RKO (cell line): ENCODE results near the gene FMO1.
"Not testable (repeated sequence)": the region's sequence is repeated elsewhere in the genome, so short reads cannot be mapped to it uniquely, and the experiment has no call there.

Source experiments
- DNase-seq: peaks from one replicate; pipeline ENCODE4 v3.0.0-alpha.2; 2016; ENCODE audit warnings: low spot score

Gene FMO1, protein sequence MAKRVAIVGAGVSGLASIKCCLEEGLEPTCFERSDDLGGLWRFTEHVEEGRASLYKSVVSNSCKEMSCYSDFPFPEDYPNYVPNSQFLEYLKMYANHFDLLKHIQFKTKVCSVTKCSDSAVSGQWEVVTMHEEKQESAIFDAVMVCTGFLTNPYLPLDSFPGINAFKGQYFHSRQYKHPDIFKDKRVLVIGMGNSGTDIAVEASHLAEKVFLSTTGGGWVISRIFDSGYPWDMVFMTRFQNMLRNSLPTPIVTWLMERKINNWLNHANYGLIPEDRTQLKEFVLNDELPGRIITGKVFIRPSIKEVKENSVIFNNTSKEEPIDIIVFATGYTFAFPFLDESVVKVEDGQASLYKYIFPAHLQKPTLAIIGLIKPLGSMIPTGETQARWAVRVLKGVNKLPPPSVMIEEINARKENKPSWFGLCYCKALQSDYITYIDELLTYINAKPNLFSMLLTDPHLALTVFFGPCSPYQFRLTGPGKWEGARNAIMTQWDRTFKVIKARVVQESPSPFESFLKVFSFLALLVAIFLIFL

DNA sequence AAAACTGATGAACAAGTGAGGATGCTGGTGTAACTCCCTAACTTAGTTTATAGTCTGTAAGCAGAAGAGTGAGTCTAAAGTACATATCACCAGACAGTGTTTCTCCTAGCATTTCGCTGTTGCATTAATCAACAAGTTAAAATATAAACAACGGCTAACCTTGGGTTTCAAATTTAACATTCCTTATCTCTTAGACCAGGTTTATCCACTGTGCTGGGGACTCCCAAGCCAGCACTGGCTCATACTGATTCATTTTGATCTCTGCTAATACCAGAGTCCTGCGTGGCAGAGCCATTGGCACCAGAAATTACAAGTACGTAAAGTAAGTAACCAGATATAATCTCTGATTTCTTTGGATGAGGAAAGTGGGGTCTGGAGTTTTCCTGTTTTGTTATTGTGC lies at the start of gene FMO1:
Gene FMO1, plus strand, starts transcription at position 193 of the 400 bp plus-strand sequence. CDS start 9,594 bp downstream, outside the sequence.
- no peak for DNase-seq

- no peak for DNase-seq
These were observed 44.0 kb upstream of the FMO1 start for GRCh38 chr1:171204296-171204695.

GRCh38 chr1:171206204-171206977 lies 41.9 kb upstream of the FMO1 start:
- DNase-seq, result no peak

- no peak for DNase-seq
These were observed 41.3 kb upstream of the FMO1 start for GRCh38 chr1:171206978-171207355.

DNA sequence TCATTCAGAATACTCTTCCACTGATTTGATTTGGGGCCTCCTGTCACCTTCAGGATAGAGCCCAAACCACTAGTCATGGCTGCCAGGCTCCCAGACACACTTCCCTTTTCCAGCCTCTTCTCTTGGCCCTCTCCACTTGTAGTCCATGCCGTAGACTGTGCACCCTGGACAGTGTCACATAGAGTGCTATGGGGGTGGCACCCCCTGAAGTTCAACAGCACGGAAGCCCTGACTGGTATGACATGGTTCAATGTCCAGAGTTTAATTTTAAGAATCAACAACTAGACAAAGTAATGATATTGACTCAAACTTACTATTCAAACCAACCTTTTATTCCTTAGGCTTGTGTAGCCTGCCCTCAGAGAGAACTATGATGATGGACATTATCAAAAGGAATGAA lies 40.9 kb upstream of the FMO1 start:
- no peak for DNase-seq

DNA sequence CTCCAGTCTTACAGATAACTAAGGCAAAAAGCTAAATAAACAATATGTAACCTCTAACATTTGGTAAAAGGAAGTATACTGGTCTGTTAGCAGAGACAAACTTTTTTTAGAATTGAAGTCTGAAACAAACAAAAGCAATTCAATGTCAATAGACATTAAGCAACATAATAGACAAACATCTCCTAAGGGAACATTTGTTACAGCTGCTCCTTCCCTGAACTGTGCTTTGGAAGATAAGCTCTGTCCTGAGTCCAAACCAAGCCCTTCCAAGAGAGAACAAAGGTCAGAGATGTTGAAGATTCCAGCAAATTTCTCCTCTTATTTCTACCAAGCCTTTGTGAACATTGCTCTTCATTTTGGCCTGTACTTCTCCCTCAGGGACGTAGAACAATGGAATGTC lies 37.9 kb upstream of the FMO1 start:
- DNase-seq, result no peak

DNA sequence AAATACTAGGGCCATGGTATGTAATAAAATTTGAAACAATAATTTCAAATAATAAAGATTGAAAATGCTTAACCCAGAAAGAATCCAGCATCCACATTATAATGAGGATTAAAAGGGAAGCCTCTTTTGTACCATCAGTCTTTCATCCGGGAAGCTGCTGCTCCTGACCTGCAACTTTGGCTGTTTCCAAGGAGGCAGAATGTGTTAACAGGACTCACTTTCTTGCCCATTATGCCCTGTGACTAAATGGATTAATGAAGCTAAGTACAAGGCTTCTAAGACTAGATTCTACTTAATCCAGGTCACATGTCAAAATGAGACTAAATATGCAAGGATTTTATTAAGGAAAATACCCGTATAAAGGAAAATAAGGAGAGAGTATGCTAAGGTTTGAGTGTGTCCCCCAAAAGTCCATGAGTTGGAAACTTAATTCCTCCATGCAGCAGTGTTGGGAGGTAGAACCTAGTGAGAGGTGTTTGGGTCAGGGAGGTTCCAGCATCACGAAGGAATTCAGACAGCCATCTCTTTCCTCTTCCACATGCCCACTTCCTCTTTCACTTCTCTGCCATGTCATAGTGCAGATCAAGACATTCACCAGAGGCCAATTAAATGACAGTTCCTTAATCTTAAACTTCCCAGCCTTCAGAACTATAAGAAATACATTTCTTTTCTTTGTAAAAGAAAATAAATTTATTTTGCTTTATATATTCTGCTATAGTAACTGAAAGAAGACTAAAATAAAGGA lies 35.5 kb upstream of the FMO1 start:
- no peak for DNase-seq

DNA sequence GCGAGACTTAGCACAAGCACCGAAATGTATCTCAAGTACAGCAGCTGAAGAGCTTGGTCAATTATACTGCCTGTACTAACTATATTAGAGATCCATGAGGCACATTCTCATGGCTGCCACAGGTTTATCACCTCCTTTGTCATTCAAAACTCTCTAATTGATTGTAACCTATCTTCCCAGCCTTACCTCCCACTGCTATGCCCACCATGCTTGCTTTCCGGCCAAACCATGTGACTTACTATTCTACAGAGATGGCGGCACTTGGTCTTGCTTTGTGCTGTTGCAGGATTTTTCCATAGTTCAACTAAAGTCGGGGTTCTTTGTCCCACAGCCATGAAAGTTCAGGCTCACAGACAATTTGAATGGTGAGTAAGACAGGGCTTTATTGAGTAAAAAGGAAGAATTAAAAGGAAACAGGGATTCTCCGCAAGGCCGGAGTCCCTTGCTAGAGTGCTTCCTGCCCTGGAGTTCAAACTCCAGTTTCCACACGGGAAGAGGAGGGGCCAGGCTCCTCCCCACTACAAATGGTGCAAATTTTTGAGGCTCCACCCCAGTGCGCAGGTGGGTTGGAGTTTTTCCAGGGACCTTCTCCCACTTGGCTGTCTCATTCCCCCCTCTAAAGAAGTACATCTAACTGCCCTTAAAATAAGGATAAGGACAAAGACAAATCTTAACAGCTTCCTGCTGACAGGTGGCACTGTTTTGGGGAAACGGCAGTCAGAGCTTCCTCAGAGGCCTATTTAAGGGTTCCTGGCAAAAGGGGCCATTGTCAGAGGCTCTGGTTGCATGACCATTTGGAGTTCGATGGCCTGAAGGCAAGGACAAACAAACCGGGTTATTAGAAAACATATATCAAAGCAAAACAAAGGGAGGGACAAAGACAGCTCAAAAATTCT lies 34.5 kb upstream of the FMO1 start:
- no peak for DNase-seq

DNA sequence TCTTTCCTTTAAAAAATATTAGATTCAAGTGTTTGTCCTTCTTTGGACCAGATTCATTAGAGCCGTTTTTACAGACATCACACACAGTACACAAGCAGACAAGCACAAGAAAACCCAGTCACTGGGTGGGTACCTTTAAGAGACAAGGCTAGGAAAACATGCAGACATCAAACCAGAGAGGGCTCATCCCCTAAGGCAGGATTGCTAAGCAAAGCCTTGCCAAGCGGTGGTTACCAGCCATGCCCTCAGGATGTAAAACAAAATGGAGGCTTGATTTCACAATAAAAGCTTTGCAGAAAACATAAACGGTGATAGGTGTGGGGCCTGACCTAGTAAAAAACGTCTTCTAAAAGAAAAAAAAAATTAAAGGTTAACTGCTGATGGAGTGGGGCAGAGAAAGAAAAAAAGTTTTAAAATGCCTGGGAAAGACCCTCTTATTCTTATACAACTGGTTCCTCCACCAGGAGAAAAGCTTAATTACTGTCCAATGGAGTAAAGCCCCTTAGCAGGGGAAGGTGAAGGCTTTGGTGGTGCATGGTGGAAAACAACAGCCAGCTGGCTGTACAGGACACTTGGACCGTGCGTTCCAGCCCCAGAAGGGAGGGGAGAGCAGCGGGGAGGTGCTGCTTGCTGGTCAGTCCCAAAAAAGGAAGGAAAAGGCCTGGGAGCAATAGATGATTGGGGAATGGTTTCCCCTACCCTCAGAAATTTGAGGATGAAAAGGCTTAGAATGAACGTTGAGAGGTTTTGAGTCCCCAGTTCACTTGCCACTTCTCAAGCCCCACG lies 30.4 kb upstream of the FMO1 start:
- no peak for DNase-seq

GRCh38 chr1:171218661-171219060 lies 29.6 kb upstream of the FMO1 start:
- DNase-seq, result no peak

- no peak for DNase-seq
These were observed 28.8 kb upstream of the FMO1 start for GRCh38 chr1:171219346-171220080.

DNA sequence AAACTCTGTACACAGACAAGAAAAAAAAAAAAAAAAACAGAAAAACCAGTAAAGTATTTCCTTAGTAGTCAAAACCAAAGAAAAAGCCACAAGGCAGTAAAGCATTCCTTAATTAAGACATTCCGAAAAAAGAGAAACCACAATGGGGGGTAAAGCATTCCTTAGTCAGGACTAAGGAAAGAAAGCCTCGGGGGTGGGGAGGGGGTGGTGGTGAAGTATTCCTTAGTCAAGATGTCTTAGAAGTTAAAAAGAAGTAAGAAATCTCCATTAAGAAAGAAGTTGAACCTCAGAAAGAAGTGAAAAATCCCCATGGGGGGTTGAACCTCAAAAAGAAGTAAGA lies 28.2 kb upstream of the FMO1 start:
- no peak for DNase-seq

- no peak for DNase-seq
These were observed 27.7 kb upstream of the FMO1 start for GRCh38 chr1:171220581-171221054.

GRCh38 chr1:171221665-171222591 lies 26.4 kb upstream of the FMO1 start:
- no peak for DNase-seq

GRCh38 chr1:171222936-171223335 lies 25.4 kb upstream of the FMO1 start:
- DNase-seq, result no peak

- DNase-seq, result not testable (repeated sequence)
These were observed 24.0 kb upstream of the FMO1 start for GRCh38 chr1:171224257-171224656.

- peak; percentile 82 for DNase-seq
These were observed 21.4 kb upstream of the FMO1 start for GRCh38 chr1:171226747-171227370.

DNA sequence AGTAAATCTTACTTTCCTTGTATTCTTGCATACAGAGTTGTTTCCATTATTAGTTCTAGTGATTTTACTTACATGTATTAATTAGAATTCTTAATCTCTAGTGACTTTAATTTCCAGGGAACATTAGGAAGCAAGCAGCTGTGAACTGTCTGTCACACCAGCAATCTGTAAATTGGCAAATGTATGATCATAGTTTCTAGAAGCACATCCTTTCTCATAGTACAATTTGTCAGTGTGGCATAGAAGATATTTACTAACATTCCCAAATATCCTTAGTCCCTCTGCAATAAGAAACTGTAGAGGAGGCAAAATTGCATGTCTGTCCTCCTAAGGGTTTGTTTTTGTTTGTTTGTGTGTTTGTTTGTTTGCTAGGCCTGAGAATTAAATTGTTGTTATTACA lies 17.0 kb upstream of the FMO1 start:
- no peak for DNase-seq
